Measurements from ENCODE around the gene KREMEN1. TPM values are rescaled to one million over a fixed set of nuclear protein-coding genes. Genes with fewer than 3 reads are reported as not detected.

The KREMEN1 gene
- total and polyA plus RNA-seq, 10 of the 15 experiments (the other 5 are each of a cell fraction or from before 2014, with no cell fraction given), result 0.10 to 2.5 (median 0.20) TPM; not detected in 1

DNA sequence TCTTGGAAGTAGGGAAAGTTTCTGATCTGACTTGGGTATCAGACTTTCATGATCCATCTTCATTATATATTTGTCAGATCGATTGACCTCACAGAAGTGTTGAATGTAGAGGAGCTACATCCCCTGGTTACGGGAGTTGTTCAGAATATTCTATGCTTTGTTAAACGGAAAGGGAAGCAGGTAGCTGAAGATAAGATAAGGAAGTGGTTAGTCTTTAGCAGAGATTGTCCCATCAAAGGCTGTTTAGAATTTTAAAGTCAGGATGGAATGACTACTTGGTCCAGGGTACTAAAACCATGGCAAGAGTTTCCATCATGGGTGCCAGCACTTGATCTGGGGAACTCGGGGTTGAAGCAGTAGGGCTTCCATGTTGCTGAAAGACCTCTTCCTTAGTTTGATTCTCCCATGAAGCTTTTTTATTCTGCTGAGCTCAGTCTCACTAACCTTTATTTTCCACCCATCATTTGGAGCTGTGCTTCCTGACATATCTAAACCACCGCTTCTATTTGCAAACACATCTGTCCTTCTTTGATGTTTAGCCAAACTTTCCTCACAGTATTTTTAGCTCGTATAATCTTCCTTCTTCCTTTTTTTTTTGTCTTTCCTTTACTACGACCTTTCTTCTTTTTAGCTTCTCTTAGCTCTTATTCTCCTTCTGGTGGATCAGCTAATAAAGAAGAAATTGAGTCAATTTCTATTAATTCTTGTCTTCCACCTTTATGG is 7.2 kb upstream of the KREMEN1 start (continued):
- TF ChIP-seq CUX1 (IDR thresholded peaks at IDR 0.05; ENCODE audit: insufficient replicate concordance, low read depth, low read length) (no peak), IKZF2 (IDR thresholded peaks at IDR 0.05) (no peak), ETV6 (conservative IDR thresholded peaks at IDR 0.05 in 1 of 2, IDR thresholded peaks at IDR 0.05 in 1 of 2; ENCODE audit: borderline replicate concordance in 1 of 2, low read depth in 1 of 2) (no peak), JUND (IDR thresholded peaks at IDR 0.05; ENCODE audit: low read depth, low read length) (no peak), NFIC (IDR thresholded peaks at IDR 0.05; ENCODE audit: low read depth, low read length) (no peak), MYC (IDR thresholded peaks at IDR 0.05; ENCODE audit: insufficient read depth, insufficient read length, insufficient replicate concordance, low read length, severe bottlenecking) (no peak)
